HG02870 (cell line): ENCODE results near the gene GFPT2.

Experiments used
- ATAC-seq: cut with Tn5 transposase; IDR thresholded peaks from one replicate; pipeline ENCODE4 v1.9.1; 2021; ENCODE audit warnings: mild to moderate bottlenecking, moderate library complexity; ENCODE audit not compliant: unreplicated experiment

GFPT2 gene

GRCh38 chr5:180287868-180288267, 65.3 kb downstream of the GFPT2 start:
- no peak for ATAC-seq

- no peak for ATAC-seq
Observed at GRCh38 chr5:180287404-180287803, 65.7 kb downstream of the GFPT2 start.

- no peak for ATAC-seq
Observed at GRCh38 chr5:180284149-180284548, 69.0 kb downstream of the GFPT2 start.

- no peak for ATAC-seq
Observed at GRCh38 chr5:180283026-180283615, 70.0 kb downstream of the GFPT2 start.

GRCh38 chr5:180282281-180282680, 70.9 kb downstream of the GFPT2 start:
- ATAC-seq: no peak

- ATAC-seq: no peak
Observed at GRCh38 chr5:180281706-180282105, 71.4 kb downstream of the GFPT2 start.

GRCh38 chr5:180274695-180275094, 78.4 kb downstream of the GFPT2 start:
- ATAC-seq: no peak

- ATAC-seq: no peak
Observed at GRCh38 chr5:180271221-180271620, 81.9 kb downstream of the GFPT2 start.

- ATAC-seq: no peak
Observed at GRCh38 chr5:180259260-180259611, 93.9 kb downstream of the GFPT2 start.

GRCh38 chr5:180253036-180253824, 99.9 kb downstream of the GFPT2 start:
- ATAC-seq: no peak

- ATAC-seq: no peak
Observed at GRCh38 chr5:180251887-180252286, 101.2 kb downstream of the GFPT2 start.

- ATAC-seq: no peak
Observed at GRCh38 chr5:180251141-180251540, 102.0 kb downstream of the GFPT2 start.
